GM12875 (cell line): ENCODE measurements around the gene SLIT2.

ENCODE experiments used
- H3K4me3 ChIP-seq: one replicate; pipeline ENCODE4 v1.5.1; 2011; ENCODE audit warnings: low read depth, low read length, control low read depth
- CTCF ChIP-seq: IDR thresholded peaks from 2 replicates; pipeline ENCODE4 v1.5.1; 2011; ENCODE audit warnings: low read depth, mild to moderate bottlenecking, control low read depth, inconsistent platforms, low read length, moderate library complexity, borderline replicate concordance; ENCODE audit not compliant: insufficient read depth

The SLIT2 gene

GRCh38 chr4:20251796-20252655, at the start of gene SLIT2:
TSS of gene SLIT2 (plus strand) at chr4:20251905. CDS start at chr4:20253816, 1,911 bp downstream.
- no peak for TF ChIP-seq CTCF
- peak within 1 kb of the TSS; percentile 33 for H3K4me3 ChIP-seq

- TF ChIP-seq CTCF: no peak
These were observed 48.2 kb upstream of the SLIT2 start for GRCh38 chr4:20203508-20203907.

GRCh38 chr4:20217521-20217920, 34.2 kb upstream of the SLIT2 start:
- no peak overlapping the region for H3K4me3 ChIP-seq
- no peak for TF ChIP-seq CTCF

More at GRCh38 chr4:20203508-20203907, 48.2 kb upstream of the SLIT2 start:
- no peak overlapping the region for H3K4me3 ChIP-seq

- no peak for TF ChIP-seq CTCF
- no peak overlapping the region for H3K4me3 ChIP-seq
These were observed 33.8 kb upstream of the SLIT2 start for GRCh38 chr4:20217951-20218350.

- TF ChIP-seq CTCF: no peak
- no peak overlapping the region for H3K4me3 ChIP-seq
These were observed 32.2 kb upstream of the SLIT2 start for GRCh38 chr4:20219521-20219920.

- no peak overlapping the region for H3K4me3 ChIP-seq
- no peak for TF ChIP-seq CTCF
These were observed 13.7 kb upstream of the SLIT2 start for GRCh38 chr4:20237894-20238537.
